HepG2 (cell line): ENCODE data around the gene L3MBTL4. TPM values are rescaled to one million over a fixed set of nuclear protein-coding genes. Genes with fewer than 3 reads are reported as not detected.

Source experiments
- HNRNPLL ChIP-seq: fragments of 200-400 bp; formaldehyde crosslinking; IDR thresholded peaks from 2 replicates; pipeline ENCODE4 v1.6.1; 2017; ENCODE audit warnings: mild to moderate bottlenecking, low read depth, low read length; ENCODE audit not compliant: poor library complexity, severe bottlenecking
- NKX3-1 ChIP-seq: sonication (generic); formaldehyde crosslinking; IDR thresholded peaks from 2 replicates; pipeline ENCODE4 v1.5.0; 2020; ENCODE audit warnings: missing genetic modification reagents
- NONO ChIP-seq, 2 experiments: fragments of 450-650 bp in 1 of 2; sonication (generic) in 1 of 2; formaldehyde crosslinking in 1 of 2; IDR thresholded peaks in 1 of 2; conservative IDR thresholded peaks in 1 of 2; 2 replicates each; pipeline versions ENCODE4 v1.6.1 to v1.8.0; 2017 to 2022; ENCODE audit warnings: mild to moderate bottlenecking in 1 of 2, missing genetic modification reagents in 1 of 2, moderate library complexity in 1 of 2
- PHF8 ChIP-seq: sonication (generic); formaldehyde crosslinking; IDR thresholded peaks from 2 replicates; pipeline ENCODE4 v1.5.0; 2020; ENCODE audit warnings: missing genetic modification reagents
- TAF1 ChIP-seq: sonication (generic); formaldehyde crosslinking; IDR thresholded peaks from 2 replicates; pipeline ENCODE4 v1.4.0; 2020; ENCODE audit warnings: missing genetic modification reagents
- ZBTB7B ChIP-seq: sonication (generic); formaldehyde crosslinking; IDR thresholded peaks from 2 replicates; pipeline ENCODE4 v1.4.0; 2020; ENCODE audit warnings: missing genetic modification reagents
- ZFP90 ChIP-seq: sonication (generic); formaldehyde crosslinking; IDR thresholded peaks from 2 replicates; pipeline ENCODE4 v1.8.0; 2022; ENCODE audit warnings: missing genetic modification reagents, mild to moderate bottlenecking, inconsistent platforms, borderline replicate concordance
- ZNF724P ChIP-seq: sonication (generic); formaldehyde crosslinking; IDR thresholded peaks from 2 replicates; pipeline ENCODE4 v1.8.0; 2022; ENCODE audit warnings: missing genetic modification reagents, borderline replicate concordance
- ZNF788 ChIP-seq: sonication (generic); formaldehyde crosslinking; IDR thresholded peaks from 2 replicates; pipeline ENCODE4 v1.5.0; 2020; ENCODE audit warnings: mild to moderate bottlenecking, missing genetic modification reagents, borderline replicate concordance
- polyA plus RNA-seq, 8 experiments: library from polyadenylated mRNA; depleted of rRNA in 3 of 8; stranded (reverse) in 7 of 8; unstranded in 1 of 8; fragments of >200 nt; fragmentation: Illumina TruSeq in 4 of 8; extraction: Trizol in 4 of 8; gene quantifications; 2 replicates each; pipeline versions ENCODE4 v1.2.1 to v1.2.3, GENCODE V29; 2011 to 2016; ENCODE audit warnings: low read depth in 4 of 8, missing spikeins in 1 of 8, mixed read lengths in 1 of 8; ENCODE audit not compliant: insufficient read depth in 1 of 8
- total RNA-seq, 5 experiments: library from RNA; depleted of rRNA; stranded (reverse); fragments of >200 nt; fragmentation: Illumina TruSeq; extraction: Trizol; gene quantifications; 2 replicates each; pipeline ENCODE4 v1.2.3, GENCODE V29; 2016; ENCODE audit warnings: low read depth in 1 of 5
- TF ChIP-seq, protein P1 (sequence below): sonication (generic); formaldehyde crosslinking; IDR thresholded peaks from 2 replicates; pipeline ENCODE4 v1.5.0; 2020; ENCODE audit warnings: mild to moderate bottlenecking, missing genetic modification reagents, moderate library complexity
- TF ChIP-seq, protein P2 (sequence below): sonication (generic); formaldehyde crosslinking; IDR thresholded peaks from 2 replicates; pipeline ENCODE4 v1.4.0; 2020; ENCODE audit warnings: missing genetic modification reagents

L3MBTL4 gene
- total and polyA plus RNA-seq, 2 of the 13 experiments (the other 11 are each of a cell fraction or from before 2014, with no cell fraction given), result 10.8 to 13.3 TPM

DNA sequence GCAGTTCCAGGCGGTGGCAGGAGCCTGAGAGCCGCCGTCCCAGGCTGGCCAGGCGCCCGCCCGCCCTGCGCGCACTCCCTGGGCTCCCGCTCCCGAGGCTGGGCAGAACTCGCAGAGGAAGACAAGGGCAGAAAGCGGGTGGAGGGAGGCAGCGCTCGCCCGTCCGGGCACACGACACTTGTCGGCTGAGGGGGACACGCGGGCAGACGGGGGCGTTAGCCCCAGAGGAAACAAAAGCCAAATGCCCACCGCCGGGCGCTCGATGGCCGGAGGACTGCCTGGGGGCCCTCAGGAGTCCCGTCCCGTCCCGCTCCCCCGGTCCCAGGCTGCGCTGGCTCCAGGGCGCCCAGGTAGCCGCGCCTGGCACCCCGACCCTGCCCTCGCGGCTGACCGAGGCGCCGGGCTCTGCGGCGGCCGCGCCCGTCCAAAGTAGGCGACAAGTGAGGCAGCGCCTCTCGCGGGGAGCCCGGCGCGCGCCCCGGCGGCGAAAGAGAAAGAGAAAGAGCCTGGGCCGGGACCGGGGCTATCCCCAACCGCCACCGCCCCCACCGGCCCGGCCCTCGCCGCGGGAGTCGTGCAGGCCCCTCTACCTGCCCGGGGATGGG lies 491 bp downstream of the L3MBTL4 start (continued):
- TF ChIP-seq, protein P1, sequence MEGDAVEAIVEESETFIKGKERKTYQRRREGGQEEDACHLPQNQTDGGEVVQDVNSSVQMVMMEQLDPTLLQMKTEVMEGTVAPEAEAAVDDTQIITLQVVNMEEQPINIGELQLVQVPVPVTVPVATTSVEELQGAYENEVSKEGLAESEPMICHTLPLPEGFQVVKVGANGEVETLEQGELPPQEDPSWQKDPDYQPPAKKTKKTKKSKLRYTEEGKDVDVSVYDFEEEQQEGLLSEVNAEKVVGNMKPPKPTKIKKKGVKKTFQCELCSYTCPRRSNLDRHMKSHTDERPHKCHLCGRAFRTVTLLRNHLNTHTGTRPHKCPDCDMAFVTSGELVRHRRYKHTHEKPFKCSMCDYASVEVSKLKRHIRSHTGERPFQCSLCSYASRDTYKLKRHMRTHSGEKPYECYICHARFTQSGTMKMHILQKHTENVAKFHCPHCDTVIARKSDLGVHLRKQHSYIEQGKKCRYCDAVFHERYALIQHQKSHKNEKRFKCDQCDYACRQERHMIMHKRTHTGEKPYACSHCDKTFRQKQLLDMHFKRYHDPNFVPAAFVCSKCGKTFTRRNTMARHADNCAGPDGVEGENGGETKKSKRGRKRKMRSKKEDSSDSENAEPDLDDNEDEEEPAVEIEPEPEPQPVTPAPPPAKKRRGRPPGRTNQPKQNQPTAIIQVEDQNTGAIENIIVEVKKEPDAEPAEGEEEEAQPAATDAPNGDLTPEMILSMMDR (CRISPR knock-in tag), result peak; percentile 23; the same call in 1 of the 2 replicates
- peak; percentile 21; the same call in 1 of the 2 replicates for TF ChIP-seq TAF1 (CRISPR knock-in tag)
- 0 out of 2 replicates have a peak, but pooled peaks have one; percentile 8 for TF ChIP-seq NKX3-1 (CRISPR knock-in tag)
- TF ChIP-seq, protein P2, sequence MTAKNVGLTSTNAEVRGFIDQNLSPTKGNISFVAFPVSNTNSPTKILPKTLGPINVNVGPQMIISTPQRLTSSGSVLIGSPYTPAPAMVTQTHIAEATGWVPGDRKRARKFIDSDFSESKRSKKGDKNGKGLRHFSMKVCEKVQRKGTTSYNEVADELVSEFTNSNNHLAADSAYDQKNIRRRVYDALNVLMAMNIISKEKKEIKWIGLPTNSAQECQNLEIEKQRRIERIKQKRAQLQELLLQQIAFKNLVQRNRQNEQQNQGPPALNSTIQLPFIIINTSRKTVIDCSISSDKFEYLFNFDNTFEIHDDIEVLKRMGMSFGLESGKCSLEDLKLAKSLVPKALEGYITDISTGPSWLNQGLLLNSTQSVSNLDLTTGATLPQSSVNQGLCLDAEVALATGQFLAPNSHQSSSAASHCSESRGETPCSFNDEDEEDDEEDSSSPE (CRISPR knock-in tag), result 0 out of 2 replicates have a peak, but pooled peaks have one; percentile 25
- no peak for TF ChIP-seq NONO (IDR thresholded peaks at IDR 0.05)
- TF ChIP-seq NONO (CRISPR knock-in tag; conservative IDR thresholded peaks at IDR 0.05), result peak; percentile 59
- 0 out of 2 replicates have a peak, but pooled peaks have one; percentile 55 for TF ChIP-seq ZNF724P (CRISPR knock-in tag)
- TF ChIP-seq HNRNPLL, result peak; percentile 46
- peak; percentile 59 for TF ChIP-seq PHF8 (CRISPR knock-in tag)
- peak; percentile 30; the same call in 1 of the 2 replicates for TF ChIP-seq ZBTB7B
- peak; percentile 20; the same call in 1 of the 2 replicates for TF ChIP-seq ZNF788 (CRISPR knock-in tag)
- no peak; the same call in 1 of the 2 replicates for TF ChIP-seq ZFP90 (CRISPR knock-in tag)
